Breast epithelium (tissue), 3 donors: Measurements from ENCODE around the gene CXCL12.

ENCODE experiments used
- POLR2A ChIP-seq: fragments of 450-650 bp; IDR thresholded peaks from one replicate; pipeline ENCODE4 v1.6.1; 2016; ENCODE audit warnings: antibody characterized with exemption, mild to moderate bottlenecking, moderate library complexity
- TF ChIP-seq, protein P1 (sequence below), 3 donors: fragments of 450-650 bp; IDR thresholded peaks; one replicate each; pipeline ENCODE4 v1.5.1; 2016 to 2017; ENCODE audit warnings: antibody characterized with exemption in 3 of 3, mild to moderate bottlenecking in 3 of 3, moderate library complexity in 3 of 3

GRCh38 chr10:44363716-44364115, 21.2 kb downstream of the CXCL12 start:
- TF ChIP-seq, protein P1, sequence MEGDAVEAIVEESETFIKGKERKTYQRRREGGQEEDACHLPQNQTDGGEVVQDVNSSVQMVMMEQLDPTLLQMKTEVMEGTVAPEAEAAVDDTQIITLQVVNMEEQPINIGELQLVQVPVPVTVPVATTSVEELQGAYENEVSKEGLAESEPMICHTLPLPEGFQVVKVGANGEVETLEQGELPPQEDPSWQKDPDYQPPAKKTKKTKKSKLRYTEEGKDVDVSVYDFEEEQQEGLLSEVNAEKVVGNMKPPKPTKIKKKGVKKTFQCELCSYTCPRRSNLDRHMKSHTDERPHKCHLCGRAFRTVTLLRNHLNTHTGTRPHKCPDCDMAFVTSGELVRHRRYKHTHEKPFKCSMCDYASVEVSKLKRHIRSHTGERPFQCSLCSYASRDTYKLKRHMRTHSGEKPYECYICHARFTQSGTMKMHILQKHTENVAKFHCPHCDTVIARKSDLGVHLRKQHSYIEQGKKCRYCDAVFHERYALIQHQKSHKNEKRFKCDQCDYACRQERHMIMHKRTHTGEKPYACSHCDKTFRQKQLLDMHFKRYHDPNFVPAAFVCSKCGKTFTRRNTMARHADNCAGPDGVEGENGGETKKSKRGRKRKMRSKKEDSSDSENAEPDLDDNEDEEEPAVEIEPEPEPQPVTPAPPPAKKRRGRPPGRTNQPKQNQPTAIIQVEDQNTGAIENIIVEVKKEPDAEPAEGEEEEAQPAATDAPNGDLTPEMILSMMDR (IDR thresholded peaks at IDR 0.05) = no peak
- no peak for TF ChIP-seq POLR2A
